SK-N-SH treated with all-trans-retinoic acid at 6 μM for 48 hours (cell line): ENCODE data around the gene CHKB.

ENCODE experiments used
- ATAC-seq: fragments of 200-7000 bp; cut with Tn5 transposase; 3 replicates; pipeline ENCODE4 v1.9.1; 2020; ENCODE audit warnings: mild to moderate bottlenecking, moderate library complexity
- ARNTL ChIP-seq: fragments of 450-650 bp; formaldehyde crosslinking; IDR thresholded peaks from 2 replicates; pipeline ENCODE4 v1.5.0; 2020; ENCODE audit warnings: low read depth, mild to moderate bottlenecking, moderate library complexity, borderline replicate concordance
- BACH2 ChIP-seq: fragments of 250-450 bp; sonication (Bioruptor Pico); IDR thresholded peaks from 2 replicates; pipeline ENCODE4 v1.9.0; 2021; ENCODE audit warnings: mild to moderate bottlenecking, borderline replicate concordance
- CREB5 ChIP-seq: fragments of 250-450 bp; sonication (Bioruptor Pico); IDR thresholded peaks from 2 replicates; pipeline ENCODE4 v1.5.1; 2020; ENCODE audit warnings: low read depth, mild to moderate bottlenecking, moderate library complexity
- CSDC2 ChIP-seq: fragments of 250-450 bp; sonication (Bioruptor Pico); IDR thresholded peaks from 2 replicates; pipeline ENCODE4 v1.5.0; 2020; ENCODE audit warnings: mild to moderate bottlenecking, moderate library complexity
- ESRRG ChIP-seq: fragments of 250-450 bp; sonication (Bioruptor Pico); IDR thresholded peaks from 2 replicates; pipeline ENCODE4 v1.6.1; 2021; ENCODE audit warnings: mild to moderate bottlenecking
- GLIS3 ChIP-seq: fragments of 250-450 bp; sonication (Bioruptor Pico); IDR thresholded peaks from 2 replicates; pipeline ENCODE4 v1.5.0; 2020; ENCODE audit warnings: mild to moderate bottlenecking, moderate library complexity
- ISL1 ChIP-seq: fragments of 250-450 bp; sonication (Bioruptor Pico); IDR thresholded peaks from 2 replicates; pipeline ENCODE4 v2.1.2; 2022; ENCODE audit warnings: mild to moderate bottlenecking, moderate library complexity
- OSR1 ChIP-seq: fragments of 250-450 bp; sonication (Bioruptor Pico); IDR thresholded peaks from 2 replicates; pipeline ENCODE4 v1.8.0; 2022; ENCODE audit warnings: moderate library complexity, mild to moderate bottlenecking, inconsistent platforms
- PPARA ChIP-seq: fragments of 250-450 bp; sonication (Bioruptor Pico); IDR thresholded peaks from 2 replicates; pipeline ENCODE4 v1.5.0; 2020; ENCODE audit warnings: mild to moderate bottlenecking, borderline replicate concordance
- RARB ChIP-seq: fragments of 250-450 bp; sonication (Bioruptor Pico); IDR thresholded peaks from 2 replicates; pipeline ENCODE4 v1.8.0; 2021; ENCODE audit warnings: mild to moderate bottlenecking, moderate library complexity
- SNAI2 ChIP-seq: fragments of 250-450 bp; sonication (Bioruptor Pico); IDR thresholded peaks from 2 replicates; pipeline ENCODE4 v1.5.0; 2020; ENCODE audit warnings: mild to moderate bottlenecking, moderate library complexity
- TCF4 ChIP-seq: fragments of 250-450 bp; sonication (Bioruptor Pico); IDR thresholded peaks from 2 replicates; pipeline ENCODE4 v1.8.0; 2021; ENCODE audit warnings: mild to moderate bottlenecking, moderate library complexity, borderline replicate concordance
- TOX ChIP-seq: fragments of 250-450 bp; sonication (Bioruptor Pico); IDR thresholded peaks from 2 replicates; pipeline ENCODE4 v1.8.0; 2021; ENCODE audit warnings: mild to moderate bottlenecking, moderate library complexity, borderline replicate concordance
- ZC3H10 ChIP-seq: fragments of 250-450 bp; sonication (Bioruptor Pico); IDR thresholded peaks from 2 replicates; pipeline ENCODE4 v1.5.1; 2021; ENCODE audit warnings: mild to moderate bottlenecking, moderate library complexity
- ZFP3 ChIP-seq: fragments of 250-450 bp; sonication (Bioruptor Pico); IDR thresholded peaks from 2 replicates; pipeline ENCODE4 v1.5.0; 2020; ENCODE audit warnings: mild to moderate bottlenecking, moderate library complexity
- ZFP30 ChIP-seq: fragments of 450-650 bp; formaldehyde crosslinking; IDR thresholded peaks from 2 replicates; pipeline ENCODE4 v1.5.0; 2022; ENCODE audit warnings: mild to moderate bottlenecking, moderate library complexity
- ZNF565 ChIP-seq: fragments of 450-650 bp; formaldehyde crosslinking; conservative IDR thresholded peaks from 2 replicates; pipeline ENCODE4 v1.5.0; 2020; ENCODE audit warnings: low read depth, mild to moderate bottlenecking, moderate library complexity
- ZNF70 ChIP-seq: fragments of 450-650 bp; formaldehyde crosslinking; IDR thresholded peaks from 2 replicates; pipeline ENCODE4 v1.5.0; 2020; ENCODE audit warnings: mild to moderate bottlenecking, moderate library complexity
- ZNF8 ChIP-seq: fragments of 450-650 bp; formaldehyde crosslinking; IDR thresholded peaks from 2 replicates; pipeline ENCODE4 v1.5.0; 2020; ENCODE audit warnings: mild to moderate bottlenecking, moderate library complexity
- TF ChIP-seq, protein P1 (sequence below): fragments of 250-450 bp; sonication (Bioruptor Pico); IDR thresholded peaks from 2 replicates; pipeline ENCODE4 v1.8.0; 2021; ENCODE audit warnings: low read depth, mild to moderate bottlenecking, moderate library complexity, borderline replicate concordance
- TF ChIP-seq, protein P2 (sequence below): fragments of 250-450 bp; sonication (Bioruptor Pico); IDR thresholded peaks from 2 replicates; pipeline ENCODE4 v1.8.0; 2020; ENCODE audit warnings: mild to moderate bottlenecking, moderate library complexity, borderline replicate concordance

CHKB gene

GRCh38 chr22:50586416-50586815 lies 3.8 kb upstream of the CHKB start:
- TF ChIP-seq ESRRG (CRISPR knock-in tag) (no peak), ZNF565 (CRISPR knock-in tag) (no peak), RARB (CRISPR knock-in tag) (no peak), ZNF70 (CRISPR knock-in tag) (no peak), ISL1 (CRISPR knock-in tag) (no peak), ZNF8 (no peak), ZC3H10 (CRISPR knock-in tag) (no peak)
- TF ChIP-seq, protein P1, sequence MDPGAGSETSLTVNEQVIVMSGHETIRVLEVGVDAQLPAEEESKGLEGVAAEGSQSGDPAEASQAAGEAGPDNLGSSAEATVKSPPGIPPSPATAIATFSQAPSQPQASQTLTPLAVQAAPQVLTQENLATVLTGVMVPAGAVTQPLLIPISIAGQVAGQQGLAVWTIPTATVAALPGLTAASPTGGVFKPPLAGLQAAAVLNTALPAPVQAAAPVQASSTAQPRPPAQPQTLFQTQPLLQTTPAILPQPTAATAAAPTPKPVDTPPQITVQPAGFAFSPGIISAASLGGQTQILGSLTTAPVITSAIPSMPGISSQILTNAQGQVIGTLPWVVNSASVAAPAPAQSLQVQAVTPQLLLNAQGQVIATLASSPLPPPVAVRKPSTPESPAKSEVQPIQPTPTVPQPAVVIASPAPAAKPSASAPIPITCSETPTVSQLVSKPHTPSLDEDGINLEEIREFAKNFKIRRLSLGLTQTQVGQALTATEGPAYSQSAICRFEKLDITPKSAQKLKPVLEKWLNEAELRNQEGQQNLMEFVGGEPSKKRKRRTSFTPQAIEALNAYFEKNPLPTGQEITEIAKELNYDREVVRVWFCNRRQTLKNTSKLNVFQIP (CRISPR knock-in tag) = no peak
- TF ChIP-seq, all 23 proteins: peak for 0
- ATAC-seq = no peak

GRCh38 chr22:50585781-50586180 lies 3.1 kb upstream of the CHKB start:
- ATAC-seq = no peak

DNA sequence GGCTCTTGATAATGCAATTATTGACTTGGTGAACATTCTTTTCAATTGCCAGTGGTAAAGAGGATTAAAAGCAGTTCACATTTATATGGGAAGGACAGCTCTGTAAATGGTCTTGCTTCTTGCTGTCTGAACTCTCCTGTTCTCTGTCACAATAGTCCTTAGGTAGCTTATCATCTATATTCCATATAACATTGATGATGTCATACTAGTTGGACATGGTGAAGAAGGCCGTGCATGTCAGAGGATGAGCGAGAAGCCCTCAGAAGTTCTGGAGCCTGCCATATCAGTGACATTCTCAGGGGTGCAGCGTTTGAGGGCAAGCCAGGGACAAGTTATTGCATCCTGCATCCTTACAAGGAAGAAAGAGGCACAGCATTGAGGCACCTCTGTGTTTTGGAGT lies 2.6 kb upstream of the CHKB start:
- ATAC-seq = no peak
- no peak for TF ChIP-seq ISL1 (CRISPR knock-in tag)
- TF ChIP-seq, protein P1 (CRISPR knock-in tag) = no peak
- TF ChIP-seq ESRRG (CRISPR knock-in tag) = no peak
- no peak for TF ChIP-seq TCF4
- no peak for TF ChIP-seq SNAI2 (CRISPR knock-in tag)
- TF ChIP-seq ZNF8 = no peak
- TF ChIP-seq CREB5 (CRISPR knock-in tag) = no peak
- TF ChIP-seq PPARA (CRISPR knock-in tag) = no peak
- no peak for TF ChIP-seq ARNTL (CRISPR knock-in tag)
- no peak for TF ChIP-seq CSDC2 (CRISPR knock-in tag)
- no peak for TF ChIP-seq GLIS3 (CRISPR knock-in tag)
- TF ChIP-seq ZFP30 (CRISPR knock-in tag) = no peak
- TF ChIP-seq ZFP3 = no peak

More at GRCh38 chr22:50585781-50586180, 3.1 kb upstream of the CHKB start:
- TF ChIP-seq CREB5 (CRISPR knock-in tag) = no peak
- TF ChIP-seq TOX (CRISPR knock-in tag) = no peak
- TF ChIP-seq ZNF565 (CRISPR knock-in tag) = no peak
- no peak for TF ChIP-seq RARB (CRISPR knock-in tag)
- TF ChIP-seq TCF4 = no peak
- no peak for TF ChIP-seq ZFP30 (CRISPR knock-in tag)
- no peak for TF ChIP-seq ARNTL (CRISPR knock-in tag)
- no peak for TF ChIP-seq CSDC2 (CRISPR knock-in tag)
- no peak for TF ChIP-seq SNAI2 (CRISPR knock-in tag)
- TF ChIP-seq, protein P1 (CRISPR knock-in tag) = no peak
- TF ChIP-seq ZFP3 = no peak
- no peak for TF ChIP-seq GLIS3 (CRISPR knock-in tag)
- no peak for TF ChIP-seq ZNF8
- TF ChIP-seq ZNF70 (CRISPR knock-in tag) = no peak
- no peak for TF ChIP-seq ZC3H10 (CRISPR knock-in tag)
- no peak for TF ChIP-seq BACH2
- no peak for TF ChIP-seq ISL1 (CRISPR knock-in tag)
- no peak for TF ChIP-seq OSR1 (CRISPR knock-in tag)
- TF ChIP-seq, protein P2, sequence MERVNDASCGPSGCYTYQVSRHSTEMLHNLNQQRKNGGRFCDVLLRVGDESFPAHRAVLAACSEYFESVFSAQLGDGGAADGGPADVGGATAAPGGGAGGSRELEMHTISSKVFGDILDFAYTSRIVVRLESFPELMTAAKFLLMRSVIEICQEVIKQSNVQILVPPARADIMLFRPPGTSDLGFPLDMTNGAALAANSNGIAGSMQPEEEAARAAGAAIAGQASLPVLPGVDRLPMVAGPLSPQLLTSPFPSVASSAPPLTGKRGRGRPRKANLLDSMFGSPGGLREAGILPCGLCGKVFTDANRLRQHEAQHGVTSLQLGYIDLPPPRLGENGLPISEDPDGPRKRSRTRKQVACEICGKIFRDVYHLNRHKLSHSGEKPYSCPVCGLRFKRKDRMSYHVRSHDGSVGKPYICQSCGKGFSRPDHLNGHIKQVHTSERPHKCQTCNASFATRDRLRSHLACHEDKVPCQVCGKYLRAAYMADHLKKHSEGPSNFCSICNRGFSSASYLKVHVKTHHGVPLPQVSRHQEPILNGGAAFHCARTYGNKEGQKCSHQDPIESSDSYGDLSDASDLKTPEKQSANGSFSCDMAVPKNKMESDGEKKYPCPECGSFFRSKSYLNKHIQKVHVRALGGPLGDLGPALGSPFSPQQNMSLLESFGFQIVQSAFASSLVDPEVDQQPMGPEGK (CRISPR knock-in tag) = no peak
